ENCODE data around the gene TRAF3IP1.

DNA sequence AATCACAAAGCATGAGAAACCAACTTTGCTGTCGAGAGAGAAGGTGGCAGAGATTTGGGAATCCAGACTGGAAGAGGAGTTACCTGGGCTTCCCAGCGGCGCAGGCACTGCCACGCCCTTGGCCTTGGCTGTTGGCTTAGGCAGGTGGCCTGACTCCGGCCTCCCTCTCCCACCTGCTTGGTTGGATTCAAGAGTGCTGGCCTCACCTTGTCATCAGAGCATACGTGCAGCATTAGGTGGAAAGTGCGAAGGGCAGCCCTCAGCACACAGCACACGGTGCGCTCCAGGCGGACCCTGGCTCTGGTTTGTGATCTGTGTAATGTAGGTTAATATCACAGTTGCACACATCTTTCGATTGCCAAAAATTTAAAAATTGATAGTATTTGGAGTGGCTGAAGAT, 87.2 kb downstream of the TRAF3IP1 start:
- TF ChIP-seq, protein P1, sequence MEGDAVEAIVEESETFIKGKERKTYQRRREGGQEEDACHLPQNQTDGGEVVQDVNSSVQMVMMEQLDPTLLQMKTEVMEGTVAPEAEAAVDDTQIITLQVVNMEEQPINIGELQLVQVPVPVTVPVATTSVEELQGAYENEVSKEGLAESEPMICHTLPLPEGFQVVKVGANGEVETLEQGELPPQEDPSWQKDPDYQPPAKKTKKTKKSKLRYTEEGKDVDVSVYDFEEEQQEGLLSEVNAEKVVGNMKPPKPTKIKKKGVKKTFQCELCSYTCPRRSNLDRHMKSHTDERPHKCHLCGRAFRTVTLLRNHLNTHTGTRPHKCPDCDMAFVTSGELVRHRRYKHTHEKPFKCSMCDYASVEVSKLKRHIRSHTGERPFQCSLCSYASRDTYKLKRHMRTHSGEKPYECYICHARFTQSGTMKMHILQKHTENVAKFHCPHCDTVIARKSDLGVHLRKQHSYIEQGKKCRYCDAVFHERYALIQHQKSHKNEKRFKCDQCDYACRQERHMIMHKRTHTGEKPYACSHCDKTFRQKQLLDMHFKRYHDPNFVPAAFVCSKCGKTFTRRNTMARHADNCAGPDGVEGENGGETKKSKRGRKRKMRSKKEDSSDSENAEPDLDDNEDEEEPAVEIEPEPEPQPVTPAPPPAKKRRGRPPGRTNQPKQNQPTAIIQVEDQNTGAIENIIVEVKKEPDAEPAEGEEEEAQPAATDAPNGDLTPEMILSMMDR (conservative IDR thresholded peaks at IDR 0.05 in 1 of 2, IDR thresholded peaks at IDR 0.05 in 1 of 2; ENCODE audit: low read depth in 1 of 2, low read length in 2 of 2): no peak
- no peak for TF ChIP-seq EZH2 (IDR thresholded peaks at IDR 0.05; ENCODE audit: low read length, missing control alignments)
